ENCODE data around the gene CCDC182. TPM values are rescaled to one million over a fixed set of nuclear protein-coding genes. Genes with fewer than 3 reads are reported as not detected.

The CCDC182 gene
- total and polyA plus RNA-seq, 2 experiments from 2014 or later, result not detected

GRCh38 chr17:57703273-57703672 is 41.8 kb downstream of the CCDC182 start:
- no peaks in the 10 kb centered on the region for H3K79me2 ChIP-seq (replicated peaks; ENCODE audit: insufficient read depth)
- H3K36me3 ChIP-seq (ENCODE audit: insufficient read depth), result no peaks in the 10 kb centered on the region
- no peak for DNase-seq (ENCODE audit: low spot score)
- H3K27me3 ChIP-seq (ENCODE audit: insufficient read depth), result no peaks in the 10 kb centered on the region
- no peak overlapping the region for H3K27ac Mint-ChIP-seq
- no peak overlapping the region for H3K4me3 ChIP-seq
- H3K36me3 Mint-ChIP-seq (ENCODE audit: low read depth), result no peaks in the 10 kb centered on the region
- H3F3A ChIP-seq (replicated peaks; ENCODE audit: low read depth), result no peaks in the 10 kb centered on the region
- no peaks in the 10 kb centered on the region for H3K9me2 ChIP-seq (ENCODE audit: insufficient read depth)
- no peak overlapping the region for H3K27ac ChIP-seq (ENCODE audit: low read depth)
- H3K4me3 Mint-ChIP-seq, result no peak overlapping the region
- peaks cover 3% of the 10 kb centered on the region for H3K27me3 Mint-ChIP-seq (ENCODE audit: insufficient read depth, low read depth, poor library complexity)
- peaks cover 9% of the 10 kb centered on the region for H3K4me1 ChIP-seq (ENCODE audit: insufficient read depth)
- no peak overlapping the region for H2AFZ ChIP-seq
- no peak for ATAC-seq
- no peaks in the 10 kb centered on the region for H4K20me1 ChIP-seq (replicated peaks; ENCODE audit: insufficient read depth)
- peaks cover 17% of the 10 kb centered on the region for H3K4me1 Mint-ChIP-seq
- H3K9me3 Mint-ChIP-seq, result no peaks in the 10 kb centered on the region
- H3K4me2 ChIP-seq, result no peak overlapping the region
- no peak for TF ChIP-seq REST (IDR thresholded peaks at IDR 0.05; ENCODE audit: unreplicated experiment)
- TF ChIP-seq ZNF114 (CRISPR knock-in tag; IDR thresholded peaks at IDR 0.05), result no peak
- no peak for TF ChIP-seq ZNF331 (CRISPR knock-in tag; IDR thresholded peaks at IDR 0.05; ENCODE audit: low read depth)
- no peak for TF ChIP-seq NANOG (IDR thresholded peaks at IDR 0.05; ENCODE audit: borderline replicate concordance)
- no peak for TF ChIP-seq JUNB (IDR thresholded peaks at IDR 0.05; ENCODE audit: unreplicated experiment)
- no peak for TF ChIP-seq STAT1 (IDR thresholded peaks at IDR 0.05; ENCODE audit: unreplicated experiment)
- TF ChIP-seq CREB1 (CRISPR knock-in tag; IDR thresholded peaks at IDR 0.05; ENCODE audit: low read depth), result no peak
- TF ChIP-seq ZNF462 (CRISPR knock-in tag; IDR thresholded peaks at IDR 0.05), result no peak
- TF ChIP-seq EZH2 (IDR thresholded peaks at IDR 0.05; ENCODE audit: low read depth, unreplicated experiment), result no peak
- TF ChIP-seq, protein P1, sequence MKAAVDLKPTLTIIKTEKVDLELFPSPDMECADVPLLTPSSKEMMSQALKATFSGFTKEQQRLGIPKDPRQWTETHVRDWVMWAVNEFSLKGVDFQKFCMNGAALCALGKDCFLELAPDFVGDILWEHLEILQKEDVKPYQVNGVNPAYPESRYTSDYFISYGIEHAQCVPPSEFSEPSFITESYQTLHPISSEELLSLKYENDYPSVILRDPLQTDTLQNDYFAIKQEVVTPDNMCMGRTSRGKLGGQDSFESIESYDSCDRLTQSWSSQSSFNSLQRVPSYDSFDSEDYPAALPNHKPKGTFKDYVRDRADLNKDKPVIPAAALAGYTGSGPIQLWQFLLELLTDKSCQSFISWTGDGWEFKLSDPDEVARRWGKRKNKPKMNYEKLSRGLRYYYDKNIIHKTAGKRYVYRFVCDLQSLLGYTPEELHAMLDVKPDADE (IDR thresholded peaks at IDR 0.05), result no peak
- TF ChIP-seq CTCF (conservative IDR thresholded peaks at IDR 0.05; ENCODE audit: low read depth in 2 of 2), result no peak
- no peak for TF ChIP-seq POLR2AphosphoS5 (IDR thresholded peaks at IDR 0.05; ENCODE audit: low read depth)
- TF ChIP-seq EZH2phosphoT487 (IDR thresholded peaks at IDR 0.05; ENCODE audit: unreplicated experiment), result no peak
